H9 (cell line): ENCODE results near the gene EDDM3A. TPM values are rescaled to one million over a fixed set of nuclear protein-coding genes. Genes with fewer than 3 reads are reported as not detected.

ENCODE experiments used
- DNase-seq: peaks from one replicate; pipeline ENCODE4 v3.0.0-alpha.2; 2017
- H2AFZ ChIP-seq: one replicate; pipeline ENCODE4 v1.6.1; 2013; ENCODE audit warnings: mild to moderate bottlenecking, low read length, control low read depth, moderate library complexity
- H2AK5ac ChIP-seq: 2 replicates; pipeline ENCODE4 v1.6.1; 2013; ENCODE audit warnings: low read length, control low read depth, mixed read lengths; ENCODE audit not compliant: insufficient read length
- H2BK120ac ChIP-seq: one replicate; pipeline ENCODE4 v1.6.1; 2013; ENCODE audit warnings: low read depth, mild to moderate bottlenecking, low read length, control low read depth, inconsistent platforms; ENCODE audit not compliant: poor library complexity, severe bottlenecking
- H2BK12ac ChIP-seq: 2 replicates; pipeline ENCODE4 v1.6.1; 2013; ENCODE audit warnings: low read length, control low read depth, mixed read lengths, low read depth; ENCODE audit not compliant: insufficient read length
- H2BK15ac ChIP-seq: 2 replicates; pipeline ENCODE4 v1.6.1; 2013; ENCODE audit warnings: low read depth, low read length, control low read depth
- H2BK20ac ChIP-seq: one replicate; pipeline ENCODE4 v1.6.1; 2013; ENCODE audit warnings: low read depth, mild to moderate bottlenecking, low read length, control low read depth, inconsistent platforms; ENCODE audit not compliant: poor library complexity, severe bottlenecking
- H2BK5ac ChIP-seq: 2 replicates; pipeline ENCODE4 v1.6.1; 2013; ENCODE audit warnings: low read length, control low read depth, mixed read lengths; ENCODE audit not compliant: insufficient read length
- H3K14ac ChIP-seq: 2 replicates; pipeline ENCODE4 v1.6.1; 2013; ENCODE audit warnings: low read length, control low read depth; ENCODE audit not compliant: insufficient read depth
- H3K18ac ChIP-seq: 2 replicates; pipeline ENCODE4 v1.6.1; 2013; ENCODE audit warnings: low read depth, mild to moderate bottlenecking, mixed read lengths, low read length, control low read depth; ENCODE audit not compliant: insufficient read length
- H3K23ac ChIP-seq: 2 replicates; pipeline ENCODE4 v1.6.1; 2013; ENCODE audit warnings: low read length, control low read depth, mixed read lengths, low read depth; ENCODE audit not compliant: insufficient read length
- H3K23me2 ChIP-seq: 2 replicates; pipeline ENCODE4 v1.6.1; 2013; ENCODE audit warnings: low read depth, mild to moderate bottlenecking, mixed read lengths, low read length, control low read depth; ENCODE audit not compliant: insufficient read length, poor library complexity, severe bottlenecking
- H3K27ac ChIP-seq: 2 replicates; pipeline ENCODE4 v1.5.1; 2013; ENCODE audit warnings: low read length, control low read depth, mixed read lengths, low read depth; ENCODE audit not compliant: insufficient read length
- H3K27me3 ChIP-seq: 2 replicates; pipeline ENCODE4 v1.6.1; 2013; ENCODE audit warnings: low read length, control low read depth, inconsistent platforms; ENCODE audit not compliant: insufficient read depth
- H3K4ac ChIP-seq: 2 replicates; pipeline ENCODE4 v1.6.1; 2013; ENCODE audit warnings: low read depth, mild to moderate bottlenecking, control low read depth, inconsistent platforms, low read length, moderate library complexity
- H3K4me1 ChIP-seq: 2 replicates; pipeline ENCODE4 v1.6.1; 2013; ENCODE audit warnings: low read length, control low read depth, inconsistent platforms; ENCODE audit not compliant: insufficient read depth
- H3K4me2 ChIP-seq: 2 replicates; pipeline ENCODE4 v1.6.1; 2013; ENCODE audit warnings: low read length, control low read depth, mixed read lengths; ENCODE audit not compliant: insufficient read length, insufficient read depth
- H3K56ac ChIP-seq: 2 replicates; pipeline ENCODE4 v1.6.1; 2013; ENCODE audit warnings: low read depth, mild to moderate bottlenecking, mixed read lengths, low read length, control low read depth; ENCODE audit not compliant: insufficient read length
- H3K79me1 ChIP-seq: 2 replicates; pipeline ENCODE4 v1.6.1; 2013; ENCODE audit warnings: low read depth, mild to moderate bottlenecking, moderate library complexity, low read length, control low read depth, inconsistent platforms; ENCODE audit not compliant: insufficient read depth, poor library complexity, severe bottlenecking
- H3K79me2 ChIP-seq: 2 replicates; pipeline ENCODE4 v1.6.1; 2013; ENCODE audit warnings: low read length, control low read depth, inconsistent platforms; ENCODE audit not compliant: insufficient read depth
- H3K9ac ChIP-seq: 2 replicates; pipeline ENCODE4 v1.6.1; 2013; ENCODE audit warnings: low read length, control low read depth, mixed read lengths; ENCODE audit not compliant: insufficient read length; ENCODE audit errors: extremely low read depth
- H3K9me3 ChIP-seq: one replicate; pipeline ENCODE4 v1.6.1; 2013; ENCODE audit warnings: low read depth, low read length, inconsistent platforms; ENCODE audit not compliant: control insufficient read depth
- H3T11ph ChIP-seq: one replicate; pipeline ENCODE4 v1.6.1; 2013; ENCODE audit warnings: mild to moderate bottlenecking, low read length, control low read depth, inconsistent platforms
- H4K20me1 ChIP-seq: one replicate; pipeline ENCODE4 v1.6.1; 2013; ENCODE audit not compliant: control insufficient read depth, insufficient read length, insufficient read depth
- H4K5ac ChIP-seq: 2 replicates; pipeline ENCODE4 v1.6.1; 2013; ENCODE audit warnings: low read depth, mild to moderate bottlenecking, mixed read lengths, low read length, control low read depth; ENCODE audit not compliant: insufficient read length
- H4K8ac ChIP-seq: replicated peaks from 2 replicates; pipeline ENCODE4 v1.6.1; 2013; ENCODE audit warnings: low read length, control low read depth, mixed read lengths, low read depth; ENCODE audit not compliant: insufficient read length
- H4K91ac ChIP-seq: 2 replicates; pipeline ENCODE4 v1.6.1; 2013; ENCODE audit warnings: low read depth, mild to moderate bottlenecking, moderate library complexity, mixed read lengths, low read length, control low read depth; ENCODE audit not compliant: insufficient read length
- H3K27ac Mint-ChIP-seq, 3 experiments: 2 replicates in 2 of 3; 3 replicates in 1 of 3; pipeline ENCODE4 v1.8.0; 2020 to 2021; ENCODE audit warnings: mixed read lengths in 3 of 3, mild to moderate bottlenecking in 1 of 3, moderate library complexity in 1 of 3
- H3K27me3 Mint-ChIP-seq: 2 replicates; pipeline ENCODE4 v1.8.0; 2021; ENCODE audit warnings: low read depth, mild to moderate bottlenecking, moderate library complexity, mixed read lengths
- H3K36me3 Mint-ChIP-seq, 3 experiments: 2 replicates in 2 of 3; 3 replicates in 1 of 3; pipeline ENCODE4 v1.8.0; 2020 to 2021; ENCODE audit warnings: low read depth in 3 of 3, mixed read lengths in 3 of 3; ENCODE audit not compliant: insufficient read depth in 1 of 3
- H3K4me1 Mint-ChIP-seq, 2 experiments: 2 replicates each; pipeline ENCODE4 v1.8.0; 2020; ENCODE audit warnings: mixed read lengths in 2 of 2
- H3K4me3 Mint-ChIP-seq, 2 experiments: 2 replicates in 1 of 2; 3 replicates in 1 of 2; pipeline ENCODE4 v1.8.0; 2020 to 2021; ENCODE audit warnings: mild to moderate bottlenecking in 2 of 2, mixed read lengths in 2 of 2, moderate library complexity in 1 of 2
- H3K9me3 Mint-ChIP-seq, 2 experiments: 2 replicates in 1 of 2; 3 replicates in 1 of 2; pipeline ENCODE4 v1.8.0; 2020; ENCODE audit warnings: mild to moderate bottlenecking in 2 of 2, mixed read lengths in 2 of 2, moderate library complexity in 1 of 2
- WGBS: extraction: QIAGEN DNeasy Blood & Tissue Kit; methylation state at CpG from one replicate; pipeline ENCODE4 v1.1.7; 2013; ENCODE audit warnings: missing lambda C conversion rate, low lambda C conversion rate, mixed read lengths; ENCODE audit not compliant: insufficient read length; ENCODE audit errors: extremely low coverage; 5-methylcytosine and 5-hydroxymethylcytosine counted together
- total RNA-seq: library from RNA; stranded (reverse); gene quantifications from 2 replicates; pipeline ENCODE4 v1.2.1, GENCODE V29; 2021
- TF ChIP-seq, protein P1 (sequence below): fragments of 200-600 bp; sonication (generic); conservative IDR thresholded peaks from 3 replicates; pipeline ENCODE4 v1.8.0; 2021; ENCODE audit warnings: antibody characterized with exemption, mild to moderate bottlenecking

Gene EDDM3A
- total RNA-seq, 1 experiment from 2014 or later, result not detected

DNA sequence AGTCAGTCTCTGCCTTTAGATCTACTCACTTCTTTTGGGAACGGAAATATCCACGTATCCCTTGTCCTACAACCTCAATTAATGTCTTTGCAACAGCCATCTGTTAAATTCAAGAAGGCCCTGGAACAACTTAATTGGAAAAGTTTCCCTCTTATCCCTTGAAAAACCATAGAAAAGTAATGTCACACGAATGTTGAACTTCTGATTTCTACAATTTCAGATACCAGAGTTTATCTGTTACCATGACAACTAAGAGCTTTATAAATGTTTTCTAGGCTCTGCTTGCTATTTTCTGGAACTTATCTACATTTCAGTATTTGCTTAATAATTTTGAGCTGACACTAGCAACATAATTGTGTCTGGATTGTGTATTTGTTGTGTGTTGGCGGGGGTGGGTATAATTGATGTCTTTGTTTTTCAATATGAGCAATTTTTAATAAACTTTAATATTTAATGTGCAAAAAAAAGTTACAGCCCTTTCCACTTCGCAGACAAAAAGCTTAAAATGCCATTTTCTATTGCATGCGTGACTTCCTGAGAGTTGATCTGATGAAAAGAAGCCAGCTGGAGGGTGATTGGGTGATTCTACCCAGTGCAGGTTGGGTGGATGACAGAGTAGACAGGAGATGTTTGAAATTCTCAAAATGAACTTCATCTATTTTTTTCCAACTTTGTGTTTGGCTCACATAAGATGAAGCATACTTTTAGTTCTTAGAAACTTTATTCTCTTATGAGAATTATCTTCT lies 11.8 kb upstream of the EDDM3A start:
- Histone ChIP-seq H3K18ac (no peak overlapping the region), H3K23me2 (no peaks in the 10 kb centered on the region), H2BK5ac (no peak overlapping the region), H3K4me1 (no peaks in the 10 kb centered on the region), H4K5ac (peak overlapping the region; percentile 39), H4K91ac (no peak overlapping the region), H3K27me3 (no peaks in the 10 kb centered on the region), H3K79me2 (no peaks in the 10 kb centered on the region), H2BK120ac (no peak overlapping the region), H2BK15ac (no peak overlapping the region), H3K56ac (no peak overlapping the region), H3T11ph (no peak overlapping the region), H3K79me1 (no peaks in the 10 kb centered on the region), H3K23ac (no peak overlapping the region), H3K9me3 (no peaks in the 10 kb centered on the region), H3K4ac (no peak overlapping the region), H4K20me1 (no peaks in the 10 kb centered on the region), H4K8ac (peak overlapping the region; percentile 95), H2AFZ (no peak overlapping the region), H2BK20ac (no peak overlapping the region), H2AK5ac (no peak overlapping the region), H3K9ac (no peak overlapping the region), H3K14ac (no peak overlapping the region), H3K27ac (no peak overlapping the region), H3K4me2 (no peak overlapping the region), H2BK12ac (no peak overlapping the region)
- Mint-ChIP-seq H3K4me1 (peaks cover 6 to 10% of the 10 kb centered on the region in 2 experiments; a peak in 3 of 4 replicates), H3K36me3 (no peaks in the 10 kb centered on the region), H3K27me3 (peaks cover 9% of the 10 kb centered on the region), H3K9me3 (no peaks in the 10 kb centered on the region), H3K27ac (no peak overlapping the region), H3K4me3 (no peak overlapping the region)
- no CpG with 5 or more reads among the region's 6 CpGs for WGBS
- no peak for DNase-seq
- TF ChIP-seq, protein P1, sequence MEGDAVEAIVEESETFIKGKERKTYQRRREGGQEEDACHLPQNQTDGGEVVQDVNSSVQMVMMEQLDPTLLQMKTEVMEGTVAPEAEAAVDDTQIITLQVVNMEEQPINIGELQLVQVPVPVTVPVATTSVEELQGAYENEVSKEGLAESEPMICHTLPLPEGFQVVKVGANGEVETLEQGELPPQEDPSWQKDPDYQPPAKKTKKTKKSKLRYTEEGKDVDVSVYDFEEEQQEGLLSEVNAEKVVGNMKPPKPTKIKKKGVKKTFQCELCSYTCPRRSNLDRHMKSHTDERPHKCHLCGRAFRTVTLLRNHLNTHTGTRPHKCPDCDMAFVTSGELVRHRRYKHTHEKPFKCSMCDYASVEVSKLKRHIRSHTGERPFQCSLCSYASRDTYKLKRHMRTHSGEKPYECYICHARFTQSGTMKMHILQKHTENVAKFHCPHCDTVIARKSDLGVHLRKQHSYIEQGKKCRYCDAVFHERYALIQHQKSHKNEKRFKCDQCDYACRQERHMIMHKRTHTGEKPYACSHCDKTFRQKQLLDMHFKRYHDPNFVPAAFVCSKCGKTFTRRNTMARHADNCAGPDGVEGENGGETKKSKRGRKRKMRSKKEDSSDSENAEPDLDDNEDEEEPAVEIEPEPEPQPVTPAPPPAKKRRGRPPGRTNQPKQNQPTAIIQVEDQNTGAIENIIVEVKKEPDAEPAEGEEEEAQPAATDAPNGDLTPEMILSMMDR, result no peak
